HepG2 (cell line): Measurements from ENCODE around the gene TRPV4. TPM values are rescaled to one million over a fixed set of nuclear protein-coding genes. Genes with fewer than 3 reads are reported as not detected.
A peak's percentile ranks its signal among the peaks of the same experiment; 100 is the strongest.

Source experiments
- ATAC-seq: fragments of 200-7000 bp; cut with Tn5 transposase; 3 replicates; pipeline ENCODE4 v1.9.1; 2020; ENCODE audit warnings: mild to moderate bottlenecking, moderate library complexity
- BruUV-seq: library from RNA; stranded (reverse); fragments of 400-500 nt; replicated peaks from 2 replicates; lab custom pipeline; 2021; lab: Mats Ljungman, UMichigan
- CTCF ChIA-PET: fragments of 300-600 bp; formaldehyde crosslinking; extraction: SDS; loops from one replicate; lab custom pipeline; 2021; ENCODE audit warnings: low total read pairs, inconsistent platforms, low intra/inter-chr PET ratio; lab: Yijun Ruan, JAX
- POLR2A ChIA-PET: fragments of 350-600 bp; sonication (Branson Sonifier 250); formaldehyde crosslinking; loops from one replicate; lab custom pipeline; 2020; ENCODE audit warnings: antibody characterized with exemption, inconsistent platforms; lab: Yijun Ruan, JAX
- DNase-seq: peaks from one replicate; pipeline ENCODE4 v3.0.0-alpha.2; 2015; ENCODE audit warnings: low spot score
- FAIRE-seq: peaks from 3 replicates; lab custom pipeline; 2011; peaks lifted over from hg19 to GRCh38; lab: Jason Lieb, UNC
- H2AFZ ChIP-seq: one replicate; pipeline ENCODE4 v1.6.1; 2011; ENCODE audit warnings: low read length, inconsistent platforms
- H3K27ac ChIP-seq: fragments of 300-600 bp; 3 replicates; pipeline ENCODE4 v1.8.0; 2011; ENCODE audit warnings: mixed run types, mild to moderate bottlenecking, mixed read lengths, low read length, inconsistent platforms; ENCODE audit not compliant: insufficient read depth; ENCODE audit errors: extremely low read length
- H3K27me3 ChIP-seq, 2 experiments: fragments of 200-600 bp in 1 of 2; 2 replicates in 1 of 2; 3 replicates in 1 of 2; pipeline versions ENCODE4 v1.6.0 to v1.8.0; 2011; ENCODE audit warnings: low read length in 2 of 2, mild to moderate bottlenecking in 2 of 2, moderate library complexity in 2 of 2, inconsistent platforms in 1 of 2; ENCODE audit not compliant: insufficient read depth in 2 of 2, control insufficient read depth in 1 of 2
- H3K36me3 ChIP-seq, 2 experiments: fragments of 200-600 bp in 1 of 2; replicated peaks in 1 of 2; 2 replicates in 1 of 2; 3 replicates in 1 of 2; pipeline versions ENCODE4 v1.5.1 to v1.8.0; 2011; ENCODE audit warnings: low read length in 2 of 2, inconsistent platforms in 1 of 2; ENCODE audit not compliant: insufficient read depth in 2 of 2, control insufficient read depth in 1 of 2
- H3K4me1 ChIP-seq: 2 replicates; pipeline ENCODE4 v1.5.1; 2012; ENCODE audit warnings: low read length, inconsistent platforms; ENCODE audit not compliant: insufficient read depth
- H3K4me2 ChIP-seq: 2 replicates; pipeline ENCODE4 v1.6.0; 2011; ENCODE audit warnings: low read depth, low read length, inconsistent platforms
- H3K4me3 ChIP-seq, 3 experiments: fragments of 200-600 bp in 1 of 3; sonication (generic), shearing (Covaris generic) in 1 of 3; replicated peaks in 1 of 3; 2 replicates each; pipeline ENCODE4 v1.5.1; 2011 to 2016; ENCODE audit warnings: low read length in 3 of 3, inconsistent platforms in 2 of 3, low read depth in 2 of 3, mild to moderate bottlenecking in 2 of 3, control low read depth in 1 of 3, mixed read lengths in 1 of 3; ENCODE audit not compliant: insufficient read depth in 1 of 3
- H3K79me2 ChIP-seq: one replicate; pipeline ENCODE4 v1.6.1; 2011; ENCODE audit warnings: low read length, inconsistent platforms; ENCODE audit not compliant: insufficient read depth
- H3K9ac ChIP-seq: 2 replicates; pipeline ENCODE4 v1.6.0; 2011; ENCODE audit warnings: mild to moderate bottlenecking, low read depth, low read length, inconsistent platforms; ENCODE audit not compliant: insufficient read depth
- H3K9me3 ChIP-seq: 2 replicates; pipeline ENCODE4 v1.5.1; 2012; ENCODE audit warnings: mild to moderate bottlenecking, low read length
- H4K20me1 ChIP-seq: 2 replicates; pipeline ENCODE4 v1.6.0; 2011; ENCODE audit warnings: inconsistent platforms, mild to moderate bottlenecking, low read length, moderate library complexity; ENCODE audit not compliant: insufficient read depth
- KDM5B ChIP-seq: sonication (generic); formaldehyde crosslinking; IDR thresholded peaks from 2 replicates; pipeline ENCODE4 v1.4.0; 2020; ENCODE audit warnings: missing genetic modification reagents, mild to moderate bottlenecking, borderline replicate concordance
- NFRKB ChIP-seq: fragments of 450-650 bp; IDR thresholded peaks from 2 replicates; pipeline ENCODE4 v1.6.1; 2017
- TEAD3 ChIP-seq: optimal IDR thresholded peaks from 2 replicates; pipeline ENCODE3; 2016; ENCODE audit warnings: borderline replicate concordance
- YEATS2 ChIP-seq: sonication (generic); formaldehyde crosslinking; IDR thresholded peaks from 2 replicates; pipeline ENCODE4 v1.4.0; 2020; ENCODE audit warnings: missing genetic modification reagents, borderline replicate concordance
- ZNF225 ChIP-seq: sonication (generic); formaldehyde crosslinking; IDR thresholded peaks from 2 replicates; pipeline ENCODE4 v1.4.0; 2020; ENCODE audit warnings: mild to moderate bottlenecking, missing genetic modification reagents
- ZNF232 ChIP-seq: sonication (generic); formaldehyde crosslinking; IDR thresholded peaks from 2 replicates; pipeline ENCODE4 v1.4.0; 2020; ENCODE audit warnings: missing genetic modification reagents, borderline replicate concordance
- ZNF367 ChIP-seq: sonication (generic); formaldehyde crosslinking; IDR thresholded peaks from 2 replicates; pipeline ENCODE4 v1.4.0; 2020; ENCODE audit warnings: missing genetic modification reagents, borderline replicate concordance
- WGBS: methylation state at CpG from one replicate; pipeline ENCODE4 v1.1.6; 2017; ENCODE audit warnings: low lambda C conversion rate; 5-methylcytosine and 5-hydroxymethylcytosine counted together
- in situ Hi-C: cut with HindIII; loops from 2 replicates; pipeline ENCODE4 v1.10.0; 2017; ENCODE audit warnings: low pct_unique_long_range_greater_than_20kb; ENCODE audit not compliant: extremely low pct_ligation_motif_present
- intact Hi-C: fragments of 100-400 bp; cut with micrococcal nuclease; formaldehyde crosslinking; loops from one replicate; pipeline ENCODE4 v1.10.0; 2022; ENCODE audit not compliant: unreplicated experiment
- polyA plus RNA-seq, 8 experiments: library from polyadenylated mRNA; depleted of rRNA in 3 of 8; stranded (reverse) in 7 of 8; unstranded in 1 of 8; fragments of >200 nt; fragmentation: Illumina TruSeq in 4 of 8; extraction: Trizol in 4 of 8; gene quantifications; 2 replicates each; pipeline versions ENCODE4 v1.2.1 to v1.2.3, GENCODE V29; 2011 to 2016; ENCODE audit warnings: low read depth in 4 of 8, missing spikeins in 1 of 8, mixed read lengths in 1 of 8; ENCODE audit not compliant: insufficient read depth in 1 of 8
- total RNA-seq, 5 experiments: library from RNA; depleted of rRNA; stranded (reverse); fragments of >200 nt; fragmentation: Illumina TruSeq; extraction: Trizol; gene quantifications; 2 replicates each; pipeline ENCODE4 v1.2.3, GENCODE V29; 2016; ENCODE audit warnings: low read depth in 1 of 5
- TF ChIP-seq, protein P1 (sequence below): sonication (generic); formaldehyde crosslinking; IDR thresholded peaks from 2 replicates; pipeline ENCODE4 v1.4.0; 2020; ENCODE audit warnings: missing genetic modification reagents
- TF ChIP-seq, protein P2 (sequence below): sonication (generic); formaldehyde crosslinking; IDR thresholded peaks from 2 replicates; pipeline ENCODE4 v1.5.1; 2020; ENCODE audit warnings: mild to moderate bottlenecking, missing genetic modification reagents, moderate library complexity
- TF ChIP-seq, protein P3 (sequence below): sonication (generic); formaldehyde crosslinking; IDR thresholded peaks from 2 replicates; pipeline ENCODE4 v1.4.0; 2020; ENCODE audit warnings: mild to moderate bottlenecking, missing genetic modification reagents

TRPV4 gene
- total and polyA plus RNA-seq, 2 of the 13 experiments (the other 11 are each of a cell fraction or from before 2014, with no cell fraction given) = 0.66 to 4.7 TPM

DNA sequence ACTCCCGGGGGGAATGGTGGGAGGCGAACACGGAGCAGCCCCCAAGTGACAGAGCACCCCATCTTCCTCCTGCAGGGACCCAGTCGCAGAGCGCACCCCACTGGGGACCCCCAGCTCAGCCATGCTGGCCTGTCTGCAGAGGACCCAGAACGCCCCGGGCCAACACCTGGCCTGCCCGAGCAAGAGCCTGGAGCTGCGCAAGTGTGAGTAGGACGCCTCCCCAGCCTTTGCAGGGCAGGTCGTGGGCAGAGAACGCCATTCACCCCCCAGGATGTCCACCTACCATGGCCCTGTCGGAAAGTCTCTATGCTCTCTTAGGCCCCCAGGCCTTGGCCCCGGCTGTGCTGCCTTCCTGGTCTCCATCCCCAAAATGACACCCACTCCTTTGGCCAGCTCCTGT lies 89.2 kb downstream of the TRPV4 start (continued):
- TF ChIP-seq, protein P1, sequence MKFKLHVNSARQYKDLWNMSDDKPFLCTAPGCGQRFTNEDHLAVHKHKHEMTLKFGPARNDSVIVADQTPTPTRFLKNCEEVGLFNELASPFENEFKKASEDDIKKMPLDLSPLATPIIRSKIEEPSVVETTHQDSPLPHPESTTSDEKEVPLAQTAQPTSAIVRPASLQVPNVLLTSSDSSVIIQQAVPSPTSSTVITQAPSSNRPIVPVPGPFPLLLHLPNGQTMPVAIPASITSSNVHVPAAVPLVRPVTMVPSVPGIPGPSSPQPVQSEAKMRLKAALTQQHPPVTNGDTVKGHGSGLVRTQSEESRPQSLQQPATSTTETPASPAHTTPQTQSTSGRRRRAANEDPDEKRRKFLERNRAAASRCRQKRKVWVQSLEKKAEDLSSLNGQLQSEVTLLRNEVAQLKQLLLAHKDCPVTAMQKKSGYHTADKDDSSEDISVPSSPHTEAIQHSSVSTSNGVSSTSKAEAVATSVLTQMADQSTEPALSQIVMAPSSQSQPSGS (CRISPR knock-in tag) = no peak
- TF ChIP-seq ZNF367 (CRISPR knock-in tag) (no peak), NFRKB (no peak)

DNA sequence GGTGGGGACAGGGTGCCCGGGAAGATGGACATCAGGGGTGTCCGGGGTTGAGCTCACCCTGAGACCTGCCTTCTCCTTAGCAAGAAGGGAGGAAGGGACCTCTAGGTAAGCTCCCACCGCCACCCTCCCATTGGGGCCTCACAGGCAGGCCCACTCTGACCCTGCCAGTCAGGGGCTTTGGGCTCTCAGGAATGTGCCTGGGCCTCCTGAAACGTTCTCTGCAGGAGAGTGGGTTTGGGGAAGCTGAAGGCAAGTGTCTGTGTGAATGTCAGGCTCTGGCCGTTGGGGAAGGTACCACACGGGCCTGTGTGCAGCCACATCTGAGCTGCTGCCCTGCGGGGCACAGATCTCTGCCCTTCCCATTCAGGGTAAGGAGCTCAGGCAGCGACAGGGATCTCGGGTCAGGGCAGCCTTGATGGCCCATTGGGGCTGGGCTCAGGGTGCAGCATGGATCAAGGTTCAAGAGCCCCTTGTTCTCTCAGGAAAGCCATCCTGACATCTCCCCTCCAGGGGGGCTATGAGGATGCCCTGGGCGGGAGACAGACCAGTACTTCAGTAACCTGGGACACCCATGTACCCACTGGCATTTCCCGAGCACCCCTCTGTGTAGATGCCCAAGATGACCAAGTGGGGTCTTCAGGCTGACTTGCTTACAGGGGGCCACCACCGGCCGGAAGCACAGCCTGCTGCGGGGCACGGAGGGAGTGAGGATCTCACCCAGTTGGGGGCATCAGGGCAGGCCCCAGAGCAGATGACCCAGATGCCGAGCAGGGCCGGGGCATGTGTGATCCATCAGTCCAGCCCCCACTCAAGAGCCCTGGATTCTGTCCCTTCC lies 89.9 kb downstream of the TRPV4 start:
- H3K27ac ChIP-seq = peak overlapping the region; percentile 23
- CTCF ChIA-PET = interaction anchor here (0.6 kb wide), 1 partner anchor 852 kb away, joined by 3 read pairs; no protein-coding TSS in a partner anchor

More for the DNA sequence above, 89.9 kb downstream of the TRPV4 start:
- no peak for DNase-seq
- no peak for FAIRE-seq
- POLR2A ChIA-PET = interaction anchor here (1.1 kb wide), 1 partner anchor 30 kb away, joined by 3 read pairs; no protein-coding TSS in a partner anchor
- no peak overlapping the region for H3K9ac ChIP-seq
- H3K9me3 ChIP-seq = no peaks in the 10 kb centered on the region
- H3K27me3 ChIP-seq = no peaks in the 10 kb centered on the region
- no peak overlapping the region; the same call in 1 of the 2 replicates for H3K4me2 ChIP-seq
- intact Hi-C loops = no loop called here
- 93% methylated on average over 3 of the region's 17 CpGs for WGBS
- no peak overlapping the region for H3K4me3 ChIP-seq
- no peaks in the 10 kb centered on the region for H3K79me2 ChIP-seq
- H3K4me1 ChIP-seq = peaks cover 63% of the 10 kb centered on the region
- ATAC-seq = no peak
- H4K20me1 ChIP-seq = no peaks in the 10 kb centered on the region
- in situ Hi-C loops = no loop called here
- BruUV-seq = no TSS peak
- H3K36me3 ChIP-seq = peaks cover 2 to 3% of the 10 kb centered on the region in 2 experiments; a peak in 3 of 5 replicates
- H2AFZ ChIP-seq = no peak overlapping the region
- TF ChIP-seq ZNF225 = 0 out of 2 replicates have a peak, but pooled peaks have one; percentile 25
- TF ChIP-seq ZNF232 = no peak
- no peak for TF ChIP-seq YEATS2
- TF ChIP-seq, protein P2, sequence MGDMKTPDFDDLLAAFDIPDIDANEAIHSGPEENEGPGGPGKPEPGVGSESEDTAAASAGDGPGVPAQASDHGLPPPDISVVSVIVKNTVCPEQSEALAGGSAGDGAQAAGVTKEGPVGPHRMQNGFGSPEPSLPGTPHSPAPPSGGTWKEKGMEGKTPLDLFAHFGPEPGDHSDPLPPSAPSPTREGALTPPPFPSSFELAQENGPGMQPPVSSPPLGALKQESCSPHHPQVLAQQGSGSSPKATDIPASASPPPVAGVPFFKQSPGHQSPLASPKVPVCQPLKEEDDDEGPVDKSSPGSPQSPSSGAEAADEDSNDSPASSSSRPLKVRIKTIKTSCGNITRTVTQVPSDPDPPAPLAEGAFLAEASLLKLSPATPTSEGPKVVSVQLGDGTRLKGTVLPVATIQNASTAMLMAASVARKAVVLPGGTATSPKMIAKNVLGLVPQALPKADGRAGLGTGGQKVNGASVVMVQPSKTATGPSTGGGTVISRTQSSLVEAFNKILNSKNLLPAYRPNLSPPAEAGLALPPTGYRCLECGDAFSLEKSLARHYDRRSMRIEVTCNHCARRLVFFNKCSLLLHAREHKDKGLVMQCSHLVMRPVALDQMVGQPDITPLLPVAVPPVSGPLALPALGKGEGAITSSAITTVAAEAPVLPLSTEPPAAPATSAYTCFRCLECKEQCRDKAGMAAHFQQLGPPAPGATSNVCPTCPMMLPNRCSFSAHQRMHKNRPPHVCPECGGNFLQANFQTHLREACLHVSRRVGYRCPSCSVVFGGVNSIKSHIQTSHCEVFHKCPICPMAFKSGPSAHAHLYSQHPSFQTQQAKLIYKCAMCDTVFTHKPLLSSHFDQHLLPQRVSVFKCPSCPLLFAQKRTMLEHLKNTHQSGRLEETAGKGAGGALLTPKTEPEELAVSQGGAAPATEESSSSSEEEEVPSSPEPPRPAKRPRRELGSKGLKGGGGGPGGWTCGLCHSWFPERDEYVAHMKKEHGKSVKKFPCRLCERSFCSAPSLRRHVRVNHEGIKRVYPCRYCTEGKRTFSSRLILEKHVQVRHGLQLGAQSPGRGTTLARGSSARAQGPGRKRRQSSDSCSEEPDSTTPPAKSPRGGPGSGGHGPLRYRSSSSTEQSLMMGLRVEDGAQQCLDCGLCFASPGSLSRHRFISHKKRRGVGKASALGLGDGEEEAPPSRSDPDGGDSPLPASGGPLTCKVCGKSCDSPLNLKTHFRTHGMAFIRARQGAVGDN (CRISPR knock-in tag) = 0 out of 2 replicates have a peak, but pooled peaks have one; percentile 19
- peak; percentile 26 for TF ChIP-seq TEAD3 (CRISPR knock-in tag)
- TF ChIP-seq, protein P3, sequence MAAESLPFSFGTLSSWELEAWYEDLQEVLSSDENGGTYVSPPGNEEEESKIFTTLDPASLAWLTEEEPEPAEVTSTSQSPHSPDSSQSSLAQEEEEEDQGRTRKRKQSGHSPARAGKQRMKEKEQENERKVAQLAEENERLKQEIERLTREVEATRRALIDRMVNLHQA (CRISPR knock-in tag) = no peak
- TF ChIP-seq KDM5B (CRISPR knock-in tag) = peak; percentile 20; the same call in 1 of the 2 replicates
